ENCODE measurements around the gene ATG4B.

ATG4B gene

GRCh38 chr2:241617431-241618154, 19.9 kb upstream of the ATG4B start:
- H3K27ac ChIP-seq: peak overlapping the region; percentile 21
- TF ChIP-seq, protein P1, sequence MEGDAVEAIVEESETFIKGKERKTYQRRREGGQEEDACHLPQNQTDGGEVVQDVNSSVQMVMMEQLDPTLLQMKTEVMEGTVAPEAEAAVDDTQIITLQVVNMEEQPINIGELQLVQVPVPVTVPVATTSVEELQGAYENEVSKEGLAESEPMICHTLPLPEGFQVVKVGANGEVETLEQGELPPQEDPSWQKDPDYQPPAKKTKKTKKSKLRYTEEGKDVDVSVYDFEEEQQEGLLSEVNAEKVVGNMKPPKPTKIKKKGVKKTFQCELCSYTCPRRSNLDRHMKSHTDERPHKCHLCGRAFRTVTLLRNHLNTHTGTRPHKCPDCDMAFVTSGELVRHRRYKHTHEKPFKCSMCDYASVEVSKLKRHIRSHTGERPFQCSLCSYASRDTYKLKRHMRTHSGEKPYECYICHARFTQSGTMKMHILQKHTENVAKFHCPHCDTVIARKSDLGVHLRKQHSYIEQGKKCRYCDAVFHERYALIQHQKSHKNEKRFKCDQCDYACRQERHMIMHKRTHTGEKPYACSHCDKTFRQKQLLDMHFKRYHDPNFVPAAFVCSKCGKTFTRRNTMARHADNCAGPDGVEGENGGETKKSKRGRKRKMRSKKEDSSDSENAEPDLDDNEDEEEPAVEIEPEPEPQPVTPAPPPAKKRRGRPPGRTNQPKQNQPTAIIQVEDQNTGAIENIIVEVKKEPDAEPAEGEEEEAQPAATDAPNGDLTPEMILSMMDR (conservative IDR thresholded peaks at IDR 0.05; ENCODE audit: low read depth): no peak
- POLR2A ChIA-PET (ENCODE audit: low non-redundant PET): no interaction called here

DNA sequence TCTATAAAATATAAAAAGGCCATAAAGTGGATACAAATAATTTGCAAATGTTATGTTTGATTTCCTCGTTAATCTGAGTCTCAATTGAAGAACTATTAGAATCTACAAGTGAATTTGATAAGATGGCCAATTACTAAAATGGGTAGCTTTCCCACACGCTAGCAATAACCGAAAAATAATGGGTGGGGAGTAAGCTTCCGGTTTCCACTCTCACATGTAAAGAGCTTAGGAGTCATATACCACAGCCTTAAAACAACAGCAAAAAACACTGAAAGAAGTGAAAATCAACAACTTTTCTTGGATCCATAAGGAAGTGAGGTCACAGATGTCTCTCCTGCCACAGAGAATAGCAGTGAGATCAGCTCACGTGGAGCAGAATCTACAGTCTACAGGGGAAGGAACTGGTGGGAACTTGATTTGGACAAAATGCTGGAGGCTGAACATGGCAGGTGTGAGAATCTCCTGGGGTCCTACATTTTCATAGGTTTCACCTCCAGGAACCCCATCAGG, 19.1 kb upstream of the ATG4B start:
- no peak for DNase-seq (ENCODE audit: low spot score)
- TF ChIP-seq, protein P1 (conservative IDR thresholded peaks at IDR 0.05; ENCODE audit: low read depth): no peak
- CTCF ChIA-PET: no interaction called here
- H3K27ac ChIP-seq: no peak overlapping the region
- POLR2A ChIA-PET (ENCODE audit: low non-redundant PET): no interaction called here

More at GRCh38 chr2:241617431-241618154, 19.9 kb upstream of the ATG4B start:
- DNase-seq (ENCODE audit: low spot score): no peak
- CTCF ChIA-PET: no interaction called here

GRCh38 chr2:241618829-241619228, 18.7 kb upstream of the ATG4B start:
- no peak for DNase-seq (ENCODE audit: low spot score)
- ChIA-PET POLR2A (ENCODE audit: low non-redundant PET) (no interaction called here), CTCF (no interaction called here)
- TF ChIP-seq, protein P1 (conservative IDR thresholded peaks at IDR 0.05; ENCODE audit: low read depth): no peak
- no peak overlapping the region for H3K27ac ChIP-seq

DNA sequence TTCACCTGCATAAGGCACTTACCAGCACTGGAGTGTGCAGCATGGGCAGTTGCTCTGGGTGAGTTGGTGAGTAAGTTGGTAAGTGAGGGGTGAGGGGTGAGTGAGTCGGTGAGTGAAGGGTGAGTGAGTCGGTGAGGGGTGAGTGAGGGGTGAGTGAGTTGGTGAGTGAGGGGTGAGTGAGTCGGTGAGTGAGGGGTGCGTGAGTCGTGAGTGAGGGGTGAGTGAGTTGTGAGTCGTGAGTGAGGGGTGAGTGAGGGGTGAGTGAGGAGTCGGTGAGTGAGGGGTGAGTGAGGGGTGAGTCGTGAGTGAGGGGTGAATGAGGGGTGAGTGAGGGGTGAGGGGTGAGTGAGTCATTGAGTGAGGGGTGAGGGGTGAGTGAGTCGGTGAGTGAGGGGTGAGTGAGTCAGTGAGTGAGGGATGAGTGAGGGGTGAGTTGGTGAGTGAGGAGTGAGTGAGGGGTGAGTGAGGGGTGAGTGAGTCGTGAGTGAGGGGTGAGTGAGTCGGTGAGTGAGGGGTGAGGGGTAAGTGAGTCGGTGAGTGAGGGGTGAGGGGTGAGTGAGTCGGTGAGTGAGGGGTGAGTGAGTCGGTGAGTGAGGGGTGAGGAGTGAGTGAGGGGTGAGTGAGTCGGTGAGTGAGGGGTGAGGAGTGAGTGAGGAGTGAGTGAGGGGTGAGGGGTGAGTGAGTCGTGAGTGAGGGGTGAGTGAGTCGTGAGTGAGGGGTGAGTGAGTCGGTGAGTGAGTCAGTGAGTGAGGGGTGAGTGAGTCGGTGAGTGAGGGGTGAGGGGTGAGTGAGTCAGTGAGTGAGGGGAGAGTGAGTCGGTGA, 17.7 kb upstream of the ATG4B start:
- H3K27ac ChIP-seq: no peak overlapping the region

GRCh38 chr2:241620419-241620769, 17.1 kb upstream of the ATG4B start:
- no peak for DNase-seq (ENCODE audit: low spot score)
- POLR2A ChIA-PET (ENCODE audit: low non-redundant PET): no interaction called here
- H3K27ac ChIP-seq: no peak overlapping the region

More for the DNA sequence above, 17.7 kb upstream of the ATG4B start:
- CTCF ChIA-PET: no interaction called here
- POLR2A ChIA-PET (ENCODE audit: low non-redundant PET): no interaction called here
- DNase-seq (ENCODE audit: low spot score): no peak
- TF ChIP-seq, protein P1 (conservative IDR thresholded peaks at IDR 0.05; ENCODE audit: low read depth): no peak

GRCh38 chr2:241627675-241628074, 9.8 kb upstream of the ATG4B start:
- POLR2A ChIA-PET (ENCODE audit: low non-redundant PET): no interaction called here
- no peak for DNase-seq (ENCODE audit: low spot score)
- TF ChIP-seq, protein P1 (conservative IDR thresholded peaks at IDR 0.05; ENCODE audit: low read depth): no peak
- peak overlapping the region; percentile 6; the same call in 1 of the 2 replicates for H3K27ac ChIP-seq
- CTCF ChIA-PET: interaction anchor here (0.7 kb wide), 1 partner anchor 98 kb away, joined by 3 read pairs; no protein-coding TSS in a partner anchor

More at GRCh38 chr2:241620419-241620769, 17.1 kb upstream of the ATG4B start:
- CTCF ChIA-PET: no interaction called here
- TF ChIP-seq, protein P1 (conservative IDR thresholded peaks at IDR 0.05; ENCODE audit: low read depth): no peak
